HL-60 (cell line): ENCODE measurements around the gene PIGN.

ENCODE experiments used
- CTCF ChIP-seq: IDR thresholded peaks from one replicate; pipeline ENCODE4 v1.5.1; 2011; ENCODE audit warnings: low read length, control low read depth, inconsistent platforms; ENCODE audit not compliant: insufficient read depth
- GABPA ChIP-seq: IDR thresholded peaks from 2 replicates; pipeline ENCODE4 v1.6.1; 2012; ENCODE audit warnings: low read depth
- REST ChIP-seq: IDR thresholded peaks from 2 replicates; pipeline ENCODE4 v1.6.1; 2012; ENCODE audit warnings: low read depth; ENCODE audit not compliant: insufficient replicate concordance

- no peak for TF ChIP-seq GABPA
- TF ChIP-seq CTCF = no peak
- TF ChIP-seq REST = no peak
Observed at GRCh38 chr18:61992285-61992684, 194.6 kb downstream of the PIGN start.
